Heart right ventricle (tissue), 16 donors: ENCODE data around the gene XYLT2. TPM values are rescaled to one million over a fixed set of nuclear protein-coding genes. Genes with fewer than 3 reads are reported as not detected.
A peak's percentile ranks its signal among the peaks of the same experiment; 100 is the strongest.

ENCODE experiments used
- ATAC-seq, 8 donors: fragments of 200-7000 bp; cut with Tn5 transposase; one replicate each; pipeline ENCODE4 v1.9.1; 2020; ENCODE audit warnings: mild to moderate bottlenecking in 8 of 8, moderate library complexity in 8 of 8, moderate number of reproducible peaks in 1 of 8
- DNase-seq, 2 donors: peaks; one replicate each; pipeline ENCODE4 v3.0.0-alpha.2; 2020
- H3K27ac ChIP-seq, 10 donors: fragments of 200-600 bp; sonication (generic) in 2 of 10; one replicate each; pipeline versions ENCODE4 v1.5.0 to v1.8.0; 2020 to 2022; ENCODE audit warnings: mild to moderate bottlenecking in 3 of 10
- H3K27me3 ChIP-seq, 7 donors: fragments of 200-600 bp; one replicate each; pipeline ENCODE4 v1.8.0; 2021 to 2022; ENCODE audit warnings: mild to moderate bottlenecking in 2 of 7
- H3K36me3 ChIP-seq, 9 donors: fragments of 200-600 bp; sonication (generic) in 1 of 9; one replicate each; pipeline versions ENCODE4 v1.5.0 to v1.8.0; 2020 to 2022; ENCODE audit warnings: mild to moderate bottlenecking in 2 of 9
- H3K4me1 ChIP-seq, 9 donors: fragments of 200-600 bp; sonication (generic) in 1 of 9; one replicate each; pipeline versions ENCODE4 v1.5.0 to v1.8.0; 2020 to 2022; ENCODE audit warnings: mild to moderate bottlenecking in 4 of 9
- H3K4me3 ChIP-seq, 10 donors: fragments of 200-600 bp; sonication (generic) in 2 of 10; one replicate each; pipeline versions ENCODE4 v1.5.0 to v1.8.0; 2020 to 2022; ENCODE audit warnings: mild to moderate bottlenecking in 7 of 10, moderate library complexity in 2 of 10
- H3K9me3 ChIP-seq, 11 donors: fragments of 200-600 bp in 10 of 11; sonication (generic) in 2 of 11; one replicate each; pipeline versions ENCODE4 v1.5.0 to v1.8.0; 2013 to 2022; ENCODE audit warnings: mild to moderate bottlenecking in 2 of 11, control low read depth in 1 of 11, moderate library complexity in 1 of 11
- WGBS, 2 donors: extraction: QIAGEN DNeasy Blood & Tissue Kit; methylation state at CpG; one replicate each; pipeline ENCODE4 v1.1.7; 2013; ENCODE audit warnings: inconsistent platforms in 1 of 2; 5-methylcytosine and 5-hydroxymethylcytosine counted together
- intact Hi-C, 10 donors: fragments of 100-400 bp; cut with DNase I; formaldehyde crosslinking; loops; one replicate each; pipeline versions ENCODE4 v1.11.1 to v1.14.2; 2022
- polyA plus RNA-seq, 2 donors: library from polyadenylated mRNA; stranded (reverse); fragments of 200-250 nt; gene quantifications; one replicate each; pipeline ENCODE4 v1.2.3, GENCODE V29; 2013
- total RNA-seq, 10 donors: library from RNA; stranded (reverse); fragmentation: NEBNext Ultra II Directional in 3 of 10; extraction: Animal tissue kit (Norgen Biotek cat#: 25700) in 3 of 10; gene quantifications; one replicate each; pipeline versions ENCODE4 v1.2.1 to v1.2.4, GENCODE V29; 2021 to 2023
- TF ChIP-seq, protein P1 (sequence below), 9 donors: fragments of 200-600 bp; sonication (generic) in 2 of 9; IDR thresholded peaks; one replicate each; pipeline versions ENCODE4 v1.5.0 to v1.8.0; 2021 to 2022; ENCODE audit warnings: antibody characterized with exemption in 9 of 9, mild to moderate bottlenecking in 5 of 9, moderate library complexity in 1 of 9
- donor health status: Arrhythmogenic right ventricular cardiomyopathy.
- donor health status: ischemic (EF 13 %, LVEDD 7.1; RV severe dilation, severe dysfunction).
- donor health status: healthy with polysubstance abuse.
- donor health status: DM: no; HTN: yes; CAD: no.
- donor health status: DM: no; HTN: no; CAD: no.
- donor health status: ischemic (EF 25% LVEDD 6.9; RV normal size, moderate dysfunction).
- donor health status: ischemic (EF 25% LVEDD 5.7; RV mildly dilated, moderate dysfunction).
- donor health status: healthy.
- donor health status: DM: yes; HTN: yes; CAD: no.
- donor health status: Ischemic cardiomyopathy.
- donor health status: ischemic (EF 35%, LVEDD 5.7; RV mildly dilated, moderate dysfunction).
- donor health status: nonischemic (EF 11% LVEDD 7.7; RV severe dilation, severe dysfunction).
- donor health status: DM: yes; HTN: yes; CAD: no.
- donor health status: PGD.
- donor health status: ischemic (EF 29% LVEDD 5.4; RV normal size, mild dysfunction).
- donor health status: nonischemic (EF 23%, LVEDD 6.1; RV moderate dilation, normal function).

Gene XYLT2
- total and polyA plus RNA-seq, 12 donors, result 8.1 to 17.1 (median 11.9) TPM

DNA sequence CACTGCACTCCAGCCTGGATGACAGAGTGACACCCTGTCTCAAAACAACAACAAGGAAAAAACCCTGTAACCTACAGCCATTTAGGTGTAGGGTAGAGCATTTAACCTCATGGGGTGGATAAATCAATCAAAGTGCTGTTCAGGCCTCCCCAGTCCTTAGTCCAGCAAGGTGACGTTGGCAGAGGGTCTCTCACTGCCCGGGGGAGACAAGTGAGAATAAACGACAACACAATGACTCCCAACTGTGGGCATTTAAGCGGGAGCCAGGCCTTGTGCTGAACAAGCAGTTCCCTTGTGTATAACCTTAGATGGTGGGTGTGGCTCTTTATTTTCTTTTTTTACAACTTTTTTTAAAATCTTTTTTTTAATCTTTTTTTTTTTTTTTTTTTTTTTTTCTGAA, 42.3 kb upstream of the XYLT2 start:
- no peak for ATAC-seq
- WGBS, 2 donors, result 90 to 94% methylated on average over 4 of the region's 4 CpGs
- Histone ChIP-seq H3K4me1 (peaks cover 0 to 14% (median 6%) of the 10 kb centered on the region in 9 donors), H3K27me3 (peaks cover 0 to 6% (median 0%) of the 10 kb centered on the region in 7 donors), H3K36me3 (no peaks in the 10 kb centered on the region), H3K4me3 (no peak overlapping the region), H3K9me3 (no peaks in the 10 kb centered on the region), H3K27ac (no peak overlapping the region)
- no peak for DNase-seq
- TF ChIP-seq, protein P1, sequence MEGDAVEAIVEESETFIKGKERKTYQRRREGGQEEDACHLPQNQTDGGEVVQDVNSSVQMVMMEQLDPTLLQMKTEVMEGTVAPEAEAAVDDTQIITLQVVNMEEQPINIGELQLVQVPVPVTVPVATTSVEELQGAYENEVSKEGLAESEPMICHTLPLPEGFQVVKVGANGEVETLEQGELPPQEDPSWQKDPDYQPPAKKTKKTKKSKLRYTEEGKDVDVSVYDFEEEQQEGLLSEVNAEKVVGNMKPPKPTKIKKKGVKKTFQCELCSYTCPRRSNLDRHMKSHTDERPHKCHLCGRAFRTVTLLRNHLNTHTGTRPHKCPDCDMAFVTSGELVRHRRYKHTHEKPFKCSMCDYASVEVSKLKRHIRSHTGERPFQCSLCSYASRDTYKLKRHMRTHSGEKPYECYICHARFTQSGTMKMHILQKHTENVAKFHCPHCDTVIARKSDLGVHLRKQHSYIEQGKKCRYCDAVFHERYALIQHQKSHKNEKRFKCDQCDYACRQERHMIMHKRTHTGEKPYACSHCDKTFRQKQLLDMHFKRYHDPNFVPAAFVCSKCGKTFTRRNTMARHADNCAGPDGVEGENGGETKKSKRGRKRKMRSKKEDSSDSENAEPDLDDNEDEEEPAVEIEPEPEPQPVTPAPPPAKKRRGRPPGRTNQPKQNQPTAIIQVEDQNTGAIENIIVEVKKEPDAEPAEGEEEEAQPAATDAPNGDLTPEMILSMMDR (IDR thresholded peaks at IDR 0.05), result no peak
- intact Hi-C loops, result no loop called here

DNA sequence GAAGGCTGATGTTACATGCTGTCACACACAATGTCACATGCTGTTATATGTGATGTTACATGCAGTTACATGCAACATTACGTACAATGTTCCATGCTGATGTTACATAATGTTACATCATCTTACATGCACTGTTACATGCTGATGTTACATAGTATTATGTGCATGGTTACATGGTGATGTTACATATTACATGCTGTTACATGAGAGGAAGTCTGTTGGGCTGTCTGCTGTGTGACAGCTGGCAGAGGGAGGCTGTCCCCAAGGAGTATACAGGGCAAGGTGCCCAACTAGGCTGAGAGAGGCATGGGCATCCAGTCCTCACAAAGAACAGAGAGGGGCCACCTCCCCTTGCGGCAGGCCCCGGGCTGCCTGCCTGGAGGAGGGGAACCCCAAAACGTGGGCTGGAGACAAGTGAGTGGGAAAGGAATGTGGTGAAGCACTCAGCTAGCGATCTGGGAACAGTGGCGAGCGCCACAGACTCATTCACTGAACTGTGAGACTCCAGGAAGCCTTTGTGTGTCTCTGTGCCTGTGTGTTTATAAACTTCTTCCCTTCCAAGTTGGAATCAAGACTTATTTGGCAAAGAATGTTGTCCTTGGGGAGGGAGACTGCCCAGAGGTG, 41.0 kb upstream of the XYLT2 start:
- H3K27ac ChIP-seq, result no peak overlapping the region
- 37 to 52% methylated on average over 7 of the region's 7 CpGs for WGBS, 2 donors
- intact Hi-C loops, result no loop called here
- ATAC-seq (peak in 4 of 8 donors; percentile 17 to 34 (median 25)), DNase-seq (no peak)
- no peaks in the 10 kb centered on the region for H3K9me3 ChIP-seq
- H3K36me3 ChIP-seq, result no peaks in the 10 kb centered on the region
- H3K4me3 ChIP-seq, result no peak overlapping the region
- peaks cover 0 to 6% (median 0%) of the 10 kb centered on the region in 7 donors for H3K27me3 ChIP-seq
- TF ChIP-seq, protein P1 (IDR thresholded peaks at IDR 0.05), result no peak
- H3K4me1 ChIP-seq, result peaks cover 0 to 14% (median 6%) of the 10 kb centered on the region in 9 donors

GRCh38 chr17:50307654-50308053, 38.3 kb upstream of the XYLT2 start:
- TF ChIP-seq, protein P1 (IDR thresholded peaks at IDR 0.05), result no peak
- H3K27ac ChIP-seq, result no peak overlapping the region
- no peaks in the 10 kb centered on the region for H3K9me3 ChIP-seq
- DNase-seq (no peak), ATAC-seq (no peak)
- peaks cover 0 to 27% (median 17%) of the 10 kb centered on the region in 7 donors for H3K27me3 ChIP-seq
- no peaks in the 10 kb centered on the region for H3K36me3 ChIP-seq
- H3K4me1 ChIP-seq, result peaks cover 0 to 14% (median 6%) of the 10 kb centered on the region in 9 donors
- 93 to 94% methylated on average over 4 of the region's 4 CpGs for WGBS, 2 donors
- no peak overlapping the region for H3K4me3 ChIP-seq
- intact Hi-C loops, result no loop called here

GRCh38 chr17:50308666-50309065, 37.3 kb upstream of the XYLT2 start:
- 84 to 92% methylated on average over 4 of the region's 4 CpGs for WGBS, 2 donors
- H3K4me1 ChIP-seq, result peaks cover 0 to 14% (median 6%) of the 10 kb centered on the region in 9 donors
- intact Hi-C loops, result no loop called here

More at GRCh38 chr17:50308666-50309065, 37.3 kb upstream of the XYLT2 start:
- peaks cover 0 to 30% (median 17%) of the 10 kb centered on the region in 7 donors for H3K27me3 ChIP-seq
- TF ChIP-seq, protein P1 (IDR thresholded peaks at IDR 0.05), result no peak
- ATAC-seq, result no peak
- DNase-seq, result no peak
- no peaks in the 10 kb centered on the region for H3K9me3 ChIP-seq
- H3K4me3 ChIP-seq, result no peak overlapping the region
- no peak overlapping the region for H3K27ac ChIP-seq
- no peaks in the 10 kb centered on the region for H3K36me3 ChIP-seq
